Neuronal stem cell (in vitro differentiated cells): ENCODE measurements around the gene ST7.
"Not testable (repeated sequence)": the region's sequence is repeated elsewhere in the genome, so short reads cannot be mapped to it uniquely, and the experiment has no call there.

Experiments used
- DNase-seq: peaks from one replicate; pipeline ENCODE4 v3.0.0-alpha.2; 2013; ENCODE audit warnings: low spot score
- H2AFZ ChIP-seq: one replicate; pipeline ENCODE4 v1.6.1; 2013; ENCODE audit warnings: mild to moderate bottlenecking, low read length, inconsistent platforms
- H2AK5ac ChIP-seq: 2 replicates; pipeline ENCODE4 v1.6.1; 2013; ENCODE audit warnings: low read depth, mild to moderate bottlenecking, inconsistent platforms, low read length, moderate library complexity, mixed read lengths
- H2BK120ac ChIP-seq: 2 replicates; pipeline ENCODE4 v1.6.1; 2013; ENCODE audit warnings: low read depth, mild to moderate bottlenecking, inconsistent platforms, low read length, moderate library complexity, mixed read lengths
- H2BK12ac ChIP-seq: one replicate; pipeline ENCODE4 v1.6.1; 2013; ENCODE audit warnings: low read length, inconsistent platforms
- H2BK15ac ChIP-seq: 2 replicates; pipeline ENCODE4 v1.6.1; 2013; ENCODE audit warnings: mild to moderate bottlenecking, low read length, inconsistent platforms, mixed read lengths
- H2BK5ac ChIP-seq: one replicate; pipeline ENCODE4 v1.6.1; 2013; ENCODE audit warnings: inconsistent platforms, mild to moderate bottlenecking, low read length, moderate library complexity
- H3K14ac ChIP-seq: one replicate; pipeline ENCODE4 v1.6.1; 2013; ENCODE audit warnings: low read length, inconsistent platforms
- H3K18ac ChIP-seq: 2 replicates; pipeline ENCODE4 v1.6.1; 2013; ENCODE audit warnings: low read length, inconsistent platforms
- H3K23ac ChIP-seq: 2 replicates; pipeline ENCODE4 v1.6.1; 2013; ENCODE audit warnings: low read depth, mild to moderate bottlenecking, mixed read lengths, low read length, inconsistent platforms; ENCODE audit not compliant: poor library complexity
- H3K27ac ChIP-seq: replicated peaks from 3 replicates; pipeline ENCODE4 v1.5.1; 2013; ENCODE audit warnings: low read length, inconsistent platforms
- H3K27me3 ChIP-seq, 3 experiments: 2 replicates each; pipeline ENCODE4 v1.6.1; 2013; ENCODE audit warnings: low read length in 3 of 3, mild to moderate bottlenecking in 2 of 3, inconsistent platforms in 1 of 3, low read depth in 1 of 3, mixed read lengths in 1 of 3, moderate library complexity in 1 of 3; ENCODE audit not compliant: control insufficient read depth in 3 of 3, insufficient read depth in 3 of 3
- H3K36me3 ChIP-seq, 2 donors: replicated peaks in 1 of 2; 2 replicates each; pipeline ENCODE4 v1.6.1; 2013; ENCODE audit warnings: low read length in 2 of 2; ENCODE audit not compliant: control insufficient read depth in 2 of 2, insufficient read depth in 2 of 2
- H3K4ac ChIP-seq: 2 replicates; pipeline ENCODE4 v1.6.1; 2013; ENCODE audit warnings: inconsistent platforms, mild to moderate bottlenecking, low read length, moderate library complexity
- H3K4me1 ChIP-seq, 2 donors: 1 replicate in 1 of 2; 2 replicates in 1 of 2; pipeline ENCODE4 v1.6.1; 2013; ENCODE audit warnings: low read length in 2 of 2, low read depth in 1 of 2; ENCODE audit not compliant: control insufficient read depth in 2 of 2, insufficient read depth in 1 of 2
- H3K4me2 ChIP-seq: one replicate; pipeline ENCODE4 v1.6.1; 2013; ENCODE audit warnings: mild to moderate bottlenecking, low read length, inconsistent platforms; ENCODE audit not compliant: insufficient read depth, poor library complexity, severe bottlenecking
- H3K4me3 ChIP-seq, 2 donors: 2 replicates each; pipeline ENCODE4 v1.5.1; 2013; ENCODE audit warnings: low read length in 2 of 2, mild to moderate bottlenecking in 2 of 2, inconsistent platforms in 1 of 2, moderate library complexity in 1 of 2
- H3K79me1 ChIP-seq: one replicate; pipeline ENCODE4 v1.6.1; 2013; ENCODE audit warnings: low read depth, mild to moderate bottlenecking, inconsistent platforms, low read length, moderate library complexity
- H3K9ac ChIP-seq: one replicate; pipeline ENCODE4 v1.6.1; 2013; ENCODE audit warnings: mild to moderate bottlenecking, low read depth, low read length, inconsistent platforms; ENCODE audit not compliant: poor library complexity
- H3K9me3 ChIP-seq, 2 donors: replicated peaks in 1 of 2; 2 replicates each; pipeline versions ENCODE3 to v1.6.1; 2013; ENCODE audit warnings: low read length in 2 of 2, mild to moderate bottlenecking in 2 of 2, inconsistent platforms in 1 of 2, low read depth in 1 of 2, mixed read lengths in 1 of 2, moderate library complexity in 1 of 2; ENCODE audit not compliant: control insufficient read depth in 2 of 2, insufficient read depth in 1 of 2
- H4K8ac ChIP-seq: one replicate; pipeline ENCODE4 v1.6.1; 2013; ENCODE audit warnings: low read depth, mild to moderate bottlenecking, inconsistent platforms, low read length, moderate library complexity
- H4K91ac ChIP-seq: one replicate; pipeline ENCODE4 v1.6.1; 2013; ENCODE audit warnings: low read length, low read depth, mild to moderate bottlenecking, inconsistent platforms; ENCODE audit not compliant: poor library complexity
- WGBS, 2 donors: extraction: QIAGEN DNeasy Blood & Tissue Kit; methylation state at CpG; one replicate each; pipeline ENCODE4 v1.1.7; 2013; ENCODE audit warnings: missing lambda C conversion rate in 2 of 2, mixed read lengths in 1 of 2; ENCODE audit not compliant: insufficient read length in 2 of 2, insufficient replicate concordance in 1 of 2; ENCODE audit errors: extremely low coverage in 2 of 2; 5-methylcytosine and 5-hydroxymethylcytosine counted together

The ST7 gene

DNA sequence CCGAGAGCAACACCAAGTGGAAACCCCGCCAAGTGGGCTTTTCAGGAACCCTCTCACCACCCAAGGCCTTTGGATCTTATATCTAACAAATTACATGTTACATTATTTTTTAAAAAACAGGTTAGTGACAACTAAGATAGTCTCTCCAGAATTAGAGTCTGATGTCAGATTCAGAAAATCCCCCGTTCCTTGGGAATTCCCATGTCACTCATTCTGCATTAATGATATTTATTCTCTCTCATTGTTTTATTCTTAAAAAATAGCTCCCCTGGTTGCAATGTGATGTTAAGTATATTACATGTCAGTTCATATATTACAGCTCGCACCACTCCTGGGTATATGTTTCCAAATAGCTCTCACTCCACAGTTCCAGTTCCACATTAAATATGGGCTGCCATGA, 287.8 kb downstream of the ST7 start:
- Histone ChIP-seq H2BK120ac (no peak overlapping the region), H3K27ac (no peak overlapping the region), H3K4me1 (no peaks in the 10 kb centered on the region), H4K91ac (no peak overlapping the region), H3K79me1 (no peaks in the 10 kb centered on the region), H3K4ac (no peak overlapping the region), H3K9ac (no peak overlapping the region), H3K9me3 (peaks cover 1 to 2% of the 10 kb centered on the region in 2 donors), H2AK5ac (no peak overlapping the region), H3K36me3 (no peaks in the 10 kb centered on the region), H2BK15ac (no peak overlapping the region), H2BK12ac (no peak overlapping the region), H3K18ac (no peak overlapping the region), H3K27me3 (no peaks in the 10 kb centered on the region), H2AFZ (no peak overlapping the region), H3K14ac (no peak overlapping the region), H2BK5ac (no peak overlapping the region), H3K23ac (no peak overlapping the region), H3K4me3 (no peak overlapping the region), H4K8ac (no peak overlapping the region), H3K4me2 (no peak overlapping the region)
- DNase-seq, result no peak
- no CpG with 5 or more reads among the region's 4 CpGs for WGBS, 2 donors

DNA sequence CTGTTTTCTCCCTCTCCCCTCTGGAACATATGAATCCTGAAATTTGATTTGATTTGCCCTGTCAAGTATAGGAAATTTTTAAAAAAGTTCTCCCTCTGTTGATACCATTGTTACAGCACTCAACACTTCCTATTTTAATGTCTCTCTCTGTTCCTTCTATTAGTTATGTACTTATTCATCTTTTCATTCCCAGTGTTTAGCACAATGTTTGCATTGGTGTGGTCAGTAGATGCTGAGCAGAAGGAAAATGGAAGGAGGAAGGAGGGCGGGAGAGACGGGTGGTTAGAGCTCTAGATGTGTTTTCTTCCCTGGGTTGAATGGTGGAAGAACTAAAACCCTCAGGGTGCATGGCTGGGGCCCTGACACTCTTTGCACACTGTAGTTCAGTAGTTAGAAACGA, 290.1 kb downstream of the ST7 start:
- no peak for DNase-seq
- Histone ChIP-seq H4K8ac (no peak overlapping the region), H3K27ac (no peak overlapping the region), H3K36me3 (no peaks in the 10 kb centered on the region), H3K18ac (no peak overlapping the region), H3K14ac (no peak overlapping the region), H2BK120ac (no peak overlapping the region), H2AFZ (no peak overlapping the region), H3K4me3 (no peak overlapping the region), H2AK5ac (no peak overlapping the region), H2BK12ac (no peak overlapping the region), H3K4me1 (peaks cover 2 to 5% of the 10 kb centered on the region in 2 donors), H3K27me3 (no peaks in the 10 kb centered on the region), H2BK5ac (no peak overlapping the region), H3K79me1 (no peaks in the 10 kb centered on the region), H3K9ac (no peak overlapping the region), H3K23ac (no peak overlapping the region), H3K9me3 (peaks cover 2% of the 10 kb centered on the region in 2 donors), H4K91ac (no peak overlapping the region), H3K4me2 (no peak overlapping the region), H3K4ac (no peak overlapping the region), H2BK15ac (no peak overlapping the region)
- WGBS, 2 donors, result no CpG with 5 or more reads among the region's 3 CpGs

- H3K4me1 ChIP-seq, H2BK120ac ChIP-seq, H3K4me2 ChIP-seq, H3K79me1 ChIP-seq, H3K36me3 ChIP-seq, H3K27me3 ChIP-seq, H4K8ac ChIP-seq, H2BK12ac ChIP-seq, H2BK15ac ChIP-seq, H3K27ac ChIP-seq, H3K23ac ChIP-seq, DNase-seq, H3K14ac ChIP-seq, H4K91ac ChIP-seq, H2AK5ac ChIP-seq, H3K4me3 ChIP-seq, H3K9ac ChIP-seq, H2BK5ac ChIP-seq, H3K18ac ChIP-seq, H2AFZ ChIP-seq, H3K9me3 ChIP-seq, H3K4ac ChIP-seq: not testable (repeated sequence)
- no CpG with 5 or more reads among the region's 2 CpGs for WGBS, 2 donors
These were observed 292.4 kb downstream of the ST7 start for GRCh38 chr7:117245703-117246102.

- Histone ChIP-seq H2AFZ (peak overlapping the region; percentile 54), H3K4me2 (no peak overlapping the region), H3K9ac (no peak overlapping the region), H3K9me3 (peaks cover 0 to 2% of the 10 kb centered on the region in 2 donors), H3K4ac (no peak overlapping the region), H3K79me1 (no peaks in the 10 kb centered on the region), H2AK5ac (no peak overlapping the region), H3K14ac (no peak overlapping the region), H2BK15ac (no peak overlapping the region), H4K8ac (no peak overlapping the region), H2BK120ac (no peak overlapping the region), H3K36me3 (no peaks in the 10 kb centered on the region), H3K23ac (no peak overlapping the region), H3K27me3 (no peaks in the 10 kb centered on the region), H3K4me3 (no peak overlapping the region), H3K27ac (no peak overlapping the region), H4K91ac (no peak overlapping the region), H2BK12ac (no peak overlapping the region), H3K4me1 (peaks cover 2 to 5% of the 10 kb centered on the region in 2 donors), H2BK5ac (no peak overlapping the region), H3K18ac (no peak overlapping the region)
- no CpG with 5 or more reads among the region's 4 CpGs for WGBS, 2 donors
- no peak for DNase-seq
These were observed 294.5 kb downstream of the ST7 start for GRCh38 chr7:117247809-117248208.
